ENCODE measurements around the gene COX19. TPM values are rescaled to one million over a fixed set of nuclear protein-coding genes. Genes with fewer than 3 reads are reported as not detected.

The COX19 gene
- total RNA-seq, 1 experiment from 2014 or later = 14.4 TPM

DNA sequence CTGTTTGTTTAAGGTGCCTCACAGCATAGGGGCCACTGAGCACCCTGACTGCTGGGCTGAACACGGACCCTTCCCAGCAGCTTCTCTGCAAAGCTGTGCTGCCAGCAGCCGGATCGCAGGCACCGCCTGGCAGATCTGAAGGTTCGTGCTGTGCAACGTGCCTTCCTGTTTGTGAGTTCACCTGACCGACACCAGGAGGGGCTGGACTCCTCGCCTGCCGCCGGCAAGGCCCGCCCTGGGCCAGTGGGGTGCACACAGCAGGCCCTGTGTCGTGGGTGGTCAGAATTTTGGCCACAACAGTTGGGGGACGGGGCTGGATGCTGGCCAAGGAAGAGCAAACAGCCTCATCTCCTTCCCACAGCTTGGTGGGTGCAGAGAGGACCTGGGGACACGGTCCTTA, 20.2 kb upstream of the COX19 start:
- in situ Hi-C loops (cut with HindIII; ENCODE audit: low pct_unique_long_range_greater_than_20kb, low sequenced_read_pairs) (no loop called here), intact Hi-C loops (cut with micrococcal nuclease; ENCODE audit: unreplicated experiment) (no loop called here)
- TF ChIP-seq POLR2AphosphoS5 (IDR thresholded peaks at IDR 0.05; ENCODE audit: low read depth, low read length) (no peak), REST (IDR thresholded peaks at IDR 0.05; ENCODE audit: insufficient read depth in 1 of 2, low read depth in 2 of 2, low read length in 1 of 2) (no peak), TCF7L2 (IDR thresholded peaks at IDR 0.05; ENCODE audit: low read depth, low read length) (no peak), SIN3A (IDR thresholded peaks at IDR 0.05; ENCODE audit: borderline replicate concordance, insufficient read depth, low read depth, low read length) (no peak)
- TF ChIP-seq, protein P1, sequence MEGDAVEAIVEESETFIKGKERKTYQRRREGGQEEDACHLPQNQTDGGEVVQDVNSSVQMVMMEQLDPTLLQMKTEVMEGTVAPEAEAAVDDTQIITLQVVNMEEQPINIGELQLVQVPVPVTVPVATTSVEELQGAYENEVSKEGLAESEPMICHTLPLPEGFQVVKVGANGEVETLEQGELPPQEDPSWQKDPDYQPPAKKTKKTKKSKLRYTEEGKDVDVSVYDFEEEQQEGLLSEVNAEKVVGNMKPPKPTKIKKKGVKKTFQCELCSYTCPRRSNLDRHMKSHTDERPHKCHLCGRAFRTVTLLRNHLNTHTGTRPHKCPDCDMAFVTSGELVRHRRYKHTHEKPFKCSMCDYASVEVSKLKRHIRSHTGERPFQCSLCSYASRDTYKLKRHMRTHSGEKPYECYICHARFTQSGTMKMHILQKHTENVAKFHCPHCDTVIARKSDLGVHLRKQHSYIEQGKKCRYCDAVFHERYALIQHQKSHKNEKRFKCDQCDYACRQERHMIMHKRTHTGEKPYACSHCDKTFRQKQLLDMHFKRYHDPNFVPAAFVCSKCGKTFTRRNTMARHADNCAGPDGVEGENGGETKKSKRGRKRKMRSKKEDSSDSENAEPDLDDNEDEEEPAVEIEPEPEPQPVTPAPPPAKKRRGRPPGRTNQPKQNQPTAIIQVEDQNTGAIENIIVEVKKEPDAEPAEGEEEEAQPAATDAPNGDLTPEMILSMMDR (IDR thresholded peaks at IDR 0.05) = no peak
- Histone ChIP-seq H3K4me3 (ENCODE audit: low read depth in 2 of 2, low read length in 2 of 2) (no peak overlapping the region), H3K9me3 (ENCODE audit: control insufficient read depth, insufficient read depth, low read depth, low read length) (no peaks in the 10 kb centered on the region), H3K4me1 (ENCODE audit: control insufficient read depth, insufficient read depth, low read length) (peaks cover 25% of the 10 kb centered on the region), H3K27ac (ENCODE audit: low read length) (no peak overlapping the region), H3K27me3 (ENCODE audit: control insufficient read depth, insufficient read depth, low read length) (no peaks in the 10 kb centered on the region), H3K36me3 (ENCODE audit: control insufficient read depth, insufficient read depth, low read length) (no peaks in the 10 kb centered on the region)
- no peak for ATAC-seq
- ChIA-PET POLR2A (interaction anchor here (0.6 kb wide), 1 partner anchor 15 kb away, joined by 6 read pairs; no protein-coding TSS in a partner anchor), CTCF (interaction anchor here (0.7 to 4.5 kb wide), 2 partner anchors 70 to 1506 kb away, joined by 3 to 49 read pairs; no protein-coding TSS in a partner anchor)
- DNase-seq (ENCODE audit: low read depth, low spot score) = no peak
- no TSS peak for BruUV-seq (replicated peaks)

DNA sequence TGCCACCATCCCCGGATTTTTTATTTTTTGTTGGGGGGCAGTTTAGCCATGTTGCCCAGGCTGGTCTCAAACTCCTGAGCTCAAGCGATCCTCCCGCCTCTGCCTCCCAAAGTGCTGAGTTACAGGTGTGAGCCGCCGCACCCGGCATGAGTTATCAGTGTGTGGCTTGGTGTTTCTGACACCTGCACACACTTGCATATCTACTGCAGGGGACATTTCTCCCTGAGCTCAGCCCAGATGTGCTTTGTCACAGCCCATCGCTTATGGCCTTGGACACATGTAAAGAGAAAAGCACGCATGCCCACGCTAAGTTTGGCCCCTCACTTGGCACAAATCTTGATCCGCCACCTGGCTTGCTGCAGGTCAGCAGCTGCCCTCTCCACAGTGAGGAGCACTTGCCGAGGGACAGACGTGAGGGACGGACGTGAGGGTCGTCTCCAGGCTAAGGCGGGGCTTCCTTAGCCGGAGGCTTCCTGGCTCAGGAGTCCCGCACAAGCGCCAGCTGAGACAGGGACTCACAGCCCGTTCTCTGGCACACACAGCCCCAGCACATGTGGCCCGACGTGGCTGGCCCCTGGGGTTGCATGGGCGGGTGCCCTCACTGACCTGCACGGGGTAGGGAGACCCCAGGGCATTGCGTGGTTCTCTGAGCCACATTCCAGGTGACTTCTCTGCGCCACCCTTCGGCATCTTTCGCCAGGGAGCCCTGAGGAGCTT, 19.4 kb upstream of the COX19 start:
- TF ChIP-seq SIN3A (IDR thresholded peaks at IDR 0.05; ENCODE audit: borderline replicate concordance, insufficient read depth, low read depth, low read length) (no peak), REST (IDR thresholded peaks at IDR 0.05; ENCODE audit: insufficient read depth in 1 of 2, low read depth in 2 of 2, low read length in 1 of 2) (no peak), TCF7L2 (IDR thresholded peaks at IDR 0.05; ENCODE audit: low read depth, low read length) (no peak), POLR2AphosphoS5 (IDR thresholded peaks at IDR 0.05; ENCODE audit: low read depth, low read length) (no peak)
- TF ChIP-seq, protein P1 (IDR thresholded peaks at IDR 0.05) = no peak
- CTCF ChIA-PET = interaction anchor here (0.6 to 4.5 kb wide), 6 partner anchors 25 to 1507 kb away, joined by 3 to 49 read pairs (median 6); no protein-coding TSS in a partner anchor
- no TSS peak for BruUV-seq (replicated peaks)
- ATAC-seq (no peak), DNase-seq (ENCODE audit: low read depth, low spot score) (no peak)
- in situ Hi-C loops (cut with HindIII; ENCODE audit: low pct_unique_long_range_greater_than_20kb, low sequenced_read_pairs) = no loop called here
- Histone ChIP-seq H3K36me3 (ENCODE audit: control insufficient read depth, insufficient read depth, low read length) (no peaks in the 10 kb centered on the region), H3K4me3 (ENCODE audit: low read depth in 2 of 2, low read length in 2 of 2) (no peak overlapping the region), H3K4me1 (ENCODE audit: control insufficient read depth, insufficient read depth, low read length) (peaks cover 25% of the 10 kb centered on the region), H3K9me3 (ENCODE audit: control insufficient read depth, insufficient read depth, low read depth, low read length) (no peaks in the 10 kb centered on the region), H3K27ac (ENCODE audit: low read length) (no peak overlapping the region), H3K27me3 (ENCODE audit: control insufficient read depth, insufficient read depth, low read length) (no peaks in the 10 kb centered on the region)
- POLR2A ChIA-PET = no interaction called here
- intact Hi-C loops (cut with micrococcal nuclease; ENCODE audit: unreplicated experiment) = loop anchor here (5.0 kb wide), 1 partner anchor 148 kb away; no protein-coding TSS in a partner anchor

Data from Panc1 (cell line).